HCT116 (cell line): ENCODE results near the gene NEURL1B. TPM values are rescaled to one million over a fixed set of nuclear protein-coding genes. Genes with fewer than 3 reads are reported as not detected.

ENCODE experiments used
- ATAC-seq: fragments of 200-7000 bp; cut with Tn5 transposase; 2 replicates; pipeline ENCODE4 v1.9.1; 2020; ENCODE audit warnings: mild to moderate bottlenecking, moderate library complexity
- BruUV-seq: library from RNA; stranded (reverse); fragments of 400-500 nt; replicated peaks from 2 replicates; lab custom pipeline; 2021; lab: Mats Ljungman, UMichigan
- CTCF ChIA-PET: fragments of 300-600 bp; sonication (Branson Sonifier 250); formaldehyde crosslinking; loops from one replicate; lab custom pipeline; 2021; ENCODE audit warnings: antibody characterized with exemption; lab: Charles Lee
- POLR2A ChIA-PET: fragments of 300-600, 350-600 bp; sonication (Branson Sonifier 250); formaldehyde crosslinking; loops from one replicate; lab custom pipeline; 2021; ENCODE audit warnings: antibody characterized with exemption; lab: Charles Lee
- RAD21 ChIA-PET, 2 experiments: fragments of 300-600 bp; sonication (Branson Sonifier 250); formaldehyde crosslinking; loops; one replicate each; lab custom pipeline; 2023; ENCODE audit warnings: low total read pairs in 2 of 2; ENCODE audit not compliant: uncharacterized antibody in 2 of 2, unreplicated experiment in 2 of 2, low non-redundant PET in 1 of 2; lab: Charles Lee
- DNase-seq: peaks from one replicate; pipeline ENCODE4 v3.0.0-alpha.2; 2010; ENCODE audit warnings: low read depth, low spot score
- H2AFZ ChIP-seq: fragments of 200-600 bp; shearing (Covaris generic), sonication (generic); 2 replicates; pipeline ENCODE4 v1.6.1; 2017; ENCODE audit warnings: low read depth, mixed run types, mixed read lengths, antibody characterized with exemption, low read length; ENCODE audit not compliant: poor library complexity, severe bottlenecking
- H3K27ac ChIP-seq: 2 replicates; pipeline ENCODE4 v1.5.1; 2012; ENCODE audit warnings: low read depth, low read length
- H3K27me3 ChIP-seq: fragments of 200-600 bp; sonication (generic); 2 replicates; pipeline ENCODE4 v1.6.1; 2016; ENCODE audit warnings: mixed run types, low read length, mixed read lengths; ENCODE audit not compliant: insufficient read depth
- H3K36me3 ChIP-seq, 2 experiments: fragments of 200-500 bp in 1 of 2; fragments of 200-600 bp in 1 of 2; sonication (Bioruptor generic) in 1 of 2; sonication (generic) in 1 of 2; 2 replicates each; pipeline versions ENCODE4 v1.5.1 to v1.6.1; 2014 to 2016; ENCODE audit warnings: low read length in 2 of 2, inconsistent platforms in 1 of 2, mixed read lengths in 1 of 2, mixed run types in 1 of 2; ENCODE audit not compliant: insufficient read depth in 2 of 2, control insufficient read depth in 1 of 2
- H3K4me1 ChIP-seq, 2 experiments: fragments of 200-600 bp in 1 of 2; sonication (generic) in 1 of 2; 2 replicates each; pipeline versions ENCODE4 v1.5.1 to v1.6.1; 2012 to 2017; ENCODE audit warnings: low read length in 2 of 2, inconsistent platforms in 1 of 2, mild to moderate bottlenecking in 1 of 2, mixed read lengths in 1 of 2, mixed run types in 1 of 2, moderate library complexity in 1 of 2; ENCODE audit not compliant: insufficient read depth in 2 of 2, control insufficient read depth in 1 of 2
- H3K4me2 ChIP-seq: fragments of 200-600 bp; sonication (generic); 2 replicates; pipeline ENCODE4 v1.6.1; 2017; ENCODE audit warnings: mixed run types, low read length, mixed read lengths
- H3K4me3 ChIP-seq, 2 experiments: fragments of 200-600 bp in 1 of 2; sonication (generic) in 1 of 2; replicated peaks in 1 of 2; 2 replicates each; pipeline ENCODE4 v1.5.1; 2011 to 2016; ENCODE audit warnings: low read length in 2 of 2, control low read depth in 1 of 2, low read depth in 1 of 2, mild to moderate bottlenecking in 1 of 2, mixed read lengths in 1 of 2, mixed run types in 1 of 2
- H3K79me2 ChIP-seq: fragments of 200-600 bp; sonication (generic); 2 replicates; pipeline ENCODE4 v1.6.1; 2017; ENCODE audit warnings: mild to moderate bottlenecking, mixed run types, low read length, moderate library complexity, mixed read lengths; ENCODE audit not compliant: insufficient read depth
- H3K9ac ChIP-seq: fragments of 200-600 bp; sonication (generic); 2 replicates; pipeline ENCODE4 v1.6.1; 2016; ENCODE audit warnings: low read length, mixed read lengths
- H3K9me2 ChIP-seq: fragments of 200-600 bp; sonication (generic), shearing (Covaris generic); 2 replicates; pipeline ENCODE4 v1.6.1; 2017; ENCODE audit warnings: mixed run types, mild to moderate bottlenecking, moderate library complexity; ENCODE audit not compliant: insufficient read depth
- H3K9me3 ChIP-seq, 2 experiments: fragments of 200-500 bp in 1 of 2; fragments of 200-600 bp in 1 of 2; sonication (Bioruptor generic) in 1 of 2; sonication (generic) in 1 of 2; 2 replicates each; pipeline ENCODE4 v1.6.1; 2014 to 2017; ENCODE audit warnings: low read length in 2 of 2, mixed read lengths in 2 of 2, inconsistent platforms in 1 of 2, low read depth in 1 of 2, mild to moderate bottlenecking in 1 of 2, mixed run types in 1 of 2, moderate library complexity in 1 of 2; ENCODE audit not compliant: control insufficient read depth in 1 of 2, insufficient read depth in 1 of 2
- H4K20me1 ChIP-seq: fragments of 200-600 bp; sonication (generic), shearing (Covaris generic); 2 replicates; pipeline ENCODE4 v1.6.1; 2017; ENCODE audit warnings: mixed run types, mild to moderate bottlenecking, moderate library complexity; ENCODE audit not compliant: insufficient read depth
- ATF3 ChIP-seq: IDR thresholded peaks from 2 replicates; pipeline ENCODE4 v1.6.1; 2012
- CBX3 ChIP-seq: IDR thresholded peaks from 2 replicates; pipeline ENCODE4 v1.6.1; 2012; ENCODE audit warnings: low read depth
- CEBPB ChIP-seq: IDR thresholded peaks from 2 replicates; pipeline ENCODE4 v1.6.1; 2012; ENCODE audit warnings: low read depth
- EGR1 ChIP-seq: IDR thresholded peaks from 2 replicates; pipeline ENCODE4 v1.6.1; 2012; ENCODE audit warnings: low read depth
- ELF1 ChIP-seq: IDR thresholded peaks from 2 replicates; pipeline ENCODE4 v1.6.1; 2012; ENCODE audit warnings: low read depth, borderline replicate concordance
- EZH2 ChIP-seq: fragments of 200-600 bp; sonication (generic); IDR thresholded peaks from 2 replicates; pipeline ENCODE4 v1.6.1; 2017; ENCODE audit warnings: antibody characterized with exemption, mixed run types
- JUND ChIP-seq: IDR thresholded peaks from 2 replicates; pipeline ENCODE4 v1.6.1; 2012
- MAX ChIP-seq: IDR thresholded peaks from 2 replicates; pipeline ENCODE4 v1.6.1; 2012
- POLR2A ChIP-seq: IDR thresholded peaks from 2 replicates; pipeline ENCODE4 v1.7.0; 2011; ENCODE audit warnings: borderline replicate concordance; ENCODE audit not compliant: insufficient read depth, insufficient read length; ENCODE audit errors: extremely low read depth
- REST ChIP-seq: IDR thresholded peaks from 2 replicates; pipeline ENCODE4 v1.6.1; 2012; ENCODE audit warnings: low read depth
- SIN3A ChIP-seq: IDR thresholded peaks from 2 replicates; pipeline ENCODE4 v1.6.1; 2012; ENCODE audit warnings: low read depth
- SRF ChIP-seq: IDR thresholded peaks from 2 replicates; pipeline ENCODE4 v1.6.1; 2012; ENCODE audit warnings: low read depth
- TCF7L2 ChIP-seq: IDR thresholded peaks from 2 replicates; pipeline ENCODE4 v1.7.0; 2011; ENCODE audit warnings: borderline replicate concordance, inconsistent platforms; ENCODE audit not compliant: insufficient read depth, insufficient read length; ENCODE audit errors: extremely low read depth
- ZFX ChIP-seq: fragments of 450-650 bp; IDR thresholded peaks from 2 replicates; pipeline ENCODE4 v1.6.1; 2017
- ZNF274 ChIP-seq: fragments of 200-500 bp; sonication (Bioruptor generic); IDR thresholded peaks from 2 replicates; pipeline ENCODE4 v1.6.1; 2014; ENCODE audit warnings: mild to moderate bottlenecking, low read depth, low read length, inconsistent platforms
- intact Hi-C: fragments of 100-400 bp; cut with micrococcal nuclease; formaldehyde crosslinking; loops from 2 replicates; pipeline ENCODE4 v1.10.0; 2022
- total RNA-seq: library from RNA; stranded (reverse); gene quantifications from one replicate; pipeline ENCODE4 v1.2.1, GENCODE V29; 2021; ENCODE audit not compliant: unreplicated experiment

NEURL1B gene
- total RNA-seq, 1 experiment from 2014 or later = 5.8 TPM

GRCh38 chr5:172610643-172611042, 30.4 kb upstream of the NEURL1B start:
- H3K9ac ChIP-seq = no peak overlapping the region
- no peaks in the 10 kb centered on the region for H4K20me1 ChIP-seq
- BruUV-seq = no TSS peak
- no peak overlapping the region for H3K4me3 ChIP-seq
- TF ChIP-seq EZH2 = no peak
- ChIA-PET POLR2A (no interaction called here), CTCF (no interaction called here), RAD21 (no interaction called here)
- H3K36me3 ChIP-seq = no peaks in the 10 kb centered on the region
- H3K27me3 ChIP-seq = peaks cover 14% of the 10 kb centered on the region; the same call in 1 of the 2 replicates
- H3K9me2 ChIP-seq = no peaks in the 10 kb centered on the region
- H3K4me2 ChIP-seq = no peak overlapping the region
- DNase-seq (no peak), ATAC-seq (no peak)
- H3K9me3 ChIP-seq = no peaks in the 10 kb centered on the region
- H3K4me1 ChIP-seq = no peaks in the 10 kb centered on the region
- intact Hi-C loops = no loop called here
- H3K27ac ChIP-seq = no peak overlapping the region
- H3K79me2 ChIP-seq = no peaks in the 10 kb centered on the region
- no peak overlapping the region for H2AFZ ChIP-seq

GRCh38 chr5:172611913-172612312, 29.1 kb upstream of the NEURL1B start:
- ATAC-seq (no peak), DNase-seq (no peak)
- H3K4me3 ChIP-seq = no peak overlapping the region
- no peaks in the 10 kb centered on the region for H4K20me1 ChIP-seq
- H3K9me3 ChIP-seq = no peaks in the 10 kb centered on the region
- TF ChIP-seq ZNF274 (no peak), JUND (no peak), MAX (no peak), ATF3 (no peak), CBX3 (no peak), EGR1 (no peak), POLR2A (no peak), SIN3A (no peak), ELF1 (no peak), EZH2 (no peak), CEBPB (no peak), ZFX (no peak), SRF (no peak), TCF7L2 (no peak), REST (no peak)
- intact Hi-C loops = no loop called here
- CTCF ChIA-PET = no interaction called here
- RAD21 ChIA-PET = no interaction called here
- POLR2A ChIA-PET = no interaction called here
- no peaks in the 10 kb centered on the region for H3K4me1 ChIP-seq
- H3K79me2 ChIP-seq = no peaks in the 10 kb centered on the region
- H3K9ac ChIP-seq = no peak overlapping the region
- H3K36me3 ChIP-seq = no peaks in the 10 kb centered on the region
- BruUV-seq = no TSS peak
- H3K27me3 ChIP-seq = peaks cover 13% of the 10 kb centered on the region; the same call in 1 of the 2 replicates
- no peaks in the 10 kb centered on the region for H3K9me2 ChIP-seq
- no peak overlapping the region for H3K27ac ChIP-seq
- no peak overlapping the region for H2AFZ ChIP-seq
- no peak overlapping the region for H3K4me2 ChIP-seq
